Stimulated activated CD4-positive, alpha-beta T cell treated with anti-CD3 and anti-CD28 coated beads, Interleukin-12 subunit alpha, Interleukin-12 subunit beta, amount 100 ng/mL, for 4 hours (primary cell): ENCODE measurements around the gene RHOH.
A peak's percentile ranks its signal among the peaks of the same experiment; 100 is the strongest.

Experiments
- DNase-seq: peaks from one replicate; pipeline ENCODE4 v3.0.0-alpha.2; 2020

The RHOH gene

GRCh38 chr4:40209401-40209800, 12.6 kb downstream of the RHOH start:
- no peak for DNase-seq

DNA sequence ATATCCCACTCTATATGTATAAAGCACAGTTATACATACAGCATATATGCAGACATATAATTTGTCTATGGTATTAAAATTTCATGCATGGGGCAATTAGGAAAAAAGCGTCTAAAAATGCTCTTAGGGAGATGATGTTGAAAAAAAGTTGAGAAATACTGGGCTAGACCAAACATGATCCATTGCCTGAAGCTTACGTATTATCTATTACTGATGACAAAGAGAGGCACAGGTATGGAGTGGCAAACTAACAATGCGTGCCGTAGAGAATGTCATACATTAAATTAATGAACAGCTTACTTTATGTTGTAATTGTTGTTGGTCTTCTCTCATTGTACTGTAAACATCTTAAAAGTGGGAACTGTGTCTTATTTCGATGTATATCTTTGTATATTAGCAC, 13.9 kb downstream of the RHOH start:
- no peak for DNase-seq

GRCh38 chr4:40211224-40212185, 14.7 kb downstream of the RHOH start:
- DNase-seq, result no peak

DNA sequence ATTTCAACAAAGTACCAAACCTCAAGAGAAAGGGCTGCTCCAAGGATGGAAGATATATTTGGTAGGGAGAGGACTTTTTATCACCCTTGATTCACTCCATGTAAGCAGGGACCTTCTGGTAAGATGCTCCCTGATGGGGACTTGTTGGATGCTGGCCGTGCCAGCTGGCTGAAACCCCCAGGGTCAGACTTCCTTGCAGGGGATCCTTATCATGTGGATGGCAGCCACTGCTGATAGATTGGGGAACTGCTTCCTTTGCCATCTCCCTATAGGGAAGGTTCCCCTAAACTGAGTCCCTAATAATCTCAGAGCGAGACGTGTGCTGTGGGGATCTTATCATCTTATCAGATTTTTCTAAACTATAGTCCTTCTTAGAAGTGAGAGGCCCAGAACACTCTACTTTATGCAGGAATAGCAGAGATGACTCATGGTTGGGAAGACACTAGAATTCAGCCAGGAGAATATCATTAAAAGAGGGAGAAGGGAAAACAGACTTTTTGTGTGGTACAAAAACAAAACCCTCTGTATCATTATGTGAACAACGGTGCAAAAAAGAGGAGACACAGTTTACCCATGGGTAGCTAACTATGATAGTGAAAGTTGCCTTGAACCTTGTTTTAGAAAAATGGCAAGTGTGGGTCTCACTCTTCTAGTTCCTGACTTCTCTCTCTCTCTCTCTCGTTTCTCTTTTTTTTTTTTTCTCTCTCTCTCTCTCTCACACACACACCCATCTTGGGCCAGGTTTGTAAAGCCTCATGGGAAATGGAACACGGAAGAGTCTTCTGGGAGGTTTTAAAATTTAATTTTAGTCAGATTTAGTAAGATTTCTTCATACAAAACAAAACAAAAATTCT, 16.1 kb downstream of the RHOH start:
- DNase-seq, result no peak

- DNase-seq, result no peak
Observed at GRCh38 chr4:40214038-40214437, 17.2 kb downstream of the RHOH start.

- no peak for DNase-seq
Observed at GRCh38 chr4:40214661-40215418, 18.0 kb downstream of the RHOH start.

- no peak for DNase-seq
Observed at GRCh38 chr4:40216622-40217366, 20.0 kb downstream of the RHOH start.

DNA sequence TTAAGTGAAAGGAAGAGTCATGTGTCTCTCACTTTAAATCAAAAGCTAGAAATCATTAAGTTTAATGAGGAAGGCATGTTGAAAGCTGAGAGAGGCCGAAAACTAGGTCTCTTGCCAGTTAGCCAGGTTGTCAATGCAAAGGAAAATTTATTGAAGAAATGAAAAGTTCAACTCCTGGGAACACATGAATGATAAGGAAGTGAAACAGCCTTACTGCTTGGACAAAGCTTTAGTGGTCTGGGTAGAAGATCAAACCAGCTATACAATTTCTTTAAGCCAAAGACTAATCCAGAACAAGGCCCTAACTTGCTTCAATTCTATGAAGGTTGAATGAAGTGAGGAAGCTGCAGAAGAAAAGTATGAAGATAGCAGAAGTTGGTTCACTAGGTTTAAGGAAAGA, 24.9 kb downstream of the RHOH start:
- no peak for DNase-seq

- DNase-seq, result no peak
Observed at GRCh38 chr4:40223343-40223742, 26.5 kb downstream of the RHOH start.

DNA sequence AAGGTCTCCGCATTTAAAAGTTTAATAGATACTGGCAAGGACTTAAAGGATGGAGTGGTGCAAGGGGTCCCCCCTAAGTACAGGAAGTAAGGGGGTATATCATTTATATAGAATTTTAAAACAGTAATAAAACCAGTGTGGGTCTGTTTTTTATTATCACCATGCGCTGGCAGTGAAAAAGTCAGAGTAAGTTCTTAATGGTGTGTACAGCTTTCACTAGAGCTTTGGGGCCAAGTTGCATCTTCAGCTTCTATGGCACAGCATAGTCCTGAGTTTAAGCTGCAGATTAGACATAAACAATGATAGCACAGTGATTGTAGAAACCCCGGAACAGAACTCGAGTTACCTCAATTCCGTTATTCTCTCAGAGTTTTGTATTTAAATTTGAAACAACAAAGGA, 27.6 kb downstream of the RHOH start:
- no peak for DNase-seq

DNA sequence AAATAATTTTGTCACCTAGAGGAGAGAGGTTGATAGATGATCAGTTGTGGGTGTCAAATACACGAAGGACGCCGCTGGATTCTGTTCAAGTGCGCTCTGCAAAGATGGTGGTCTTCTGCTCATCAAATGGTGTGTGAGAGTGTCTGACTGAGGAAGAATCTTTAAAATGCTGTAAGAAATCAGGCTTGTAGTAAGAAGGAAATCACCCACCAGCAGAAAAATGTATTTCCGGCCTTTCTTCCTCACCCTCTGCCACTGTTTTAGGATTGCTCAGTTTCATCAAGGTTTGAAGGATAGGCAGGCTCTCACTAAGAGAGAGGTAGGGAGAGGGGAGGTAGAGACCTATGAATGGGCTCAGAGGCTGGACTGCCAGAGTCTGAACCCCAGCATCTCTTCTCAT, 28.7 kb downstream of the RHOH start:
- no peak for DNase-seq

DNA sequence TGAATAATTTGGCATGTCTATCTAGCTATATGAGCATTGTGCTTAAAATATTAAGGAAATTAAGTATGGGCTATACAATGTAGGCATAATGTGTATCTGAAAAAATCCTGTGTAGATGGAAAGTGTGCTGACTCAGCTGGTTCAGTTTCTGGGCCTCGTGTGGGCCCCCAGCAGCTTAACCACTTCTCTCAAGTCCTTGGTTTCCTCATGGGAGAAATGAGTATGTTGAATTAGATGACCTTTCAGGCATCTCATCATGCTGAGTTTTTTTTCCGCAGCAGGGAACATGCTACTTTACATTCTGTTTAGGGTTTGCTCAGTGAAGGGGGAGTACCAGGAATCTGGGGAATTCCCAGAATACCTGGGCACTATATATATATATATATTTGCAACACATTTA, 30.5 kb downstream of the RHOH start:
- DNase-seq, result no peak

DNA sequence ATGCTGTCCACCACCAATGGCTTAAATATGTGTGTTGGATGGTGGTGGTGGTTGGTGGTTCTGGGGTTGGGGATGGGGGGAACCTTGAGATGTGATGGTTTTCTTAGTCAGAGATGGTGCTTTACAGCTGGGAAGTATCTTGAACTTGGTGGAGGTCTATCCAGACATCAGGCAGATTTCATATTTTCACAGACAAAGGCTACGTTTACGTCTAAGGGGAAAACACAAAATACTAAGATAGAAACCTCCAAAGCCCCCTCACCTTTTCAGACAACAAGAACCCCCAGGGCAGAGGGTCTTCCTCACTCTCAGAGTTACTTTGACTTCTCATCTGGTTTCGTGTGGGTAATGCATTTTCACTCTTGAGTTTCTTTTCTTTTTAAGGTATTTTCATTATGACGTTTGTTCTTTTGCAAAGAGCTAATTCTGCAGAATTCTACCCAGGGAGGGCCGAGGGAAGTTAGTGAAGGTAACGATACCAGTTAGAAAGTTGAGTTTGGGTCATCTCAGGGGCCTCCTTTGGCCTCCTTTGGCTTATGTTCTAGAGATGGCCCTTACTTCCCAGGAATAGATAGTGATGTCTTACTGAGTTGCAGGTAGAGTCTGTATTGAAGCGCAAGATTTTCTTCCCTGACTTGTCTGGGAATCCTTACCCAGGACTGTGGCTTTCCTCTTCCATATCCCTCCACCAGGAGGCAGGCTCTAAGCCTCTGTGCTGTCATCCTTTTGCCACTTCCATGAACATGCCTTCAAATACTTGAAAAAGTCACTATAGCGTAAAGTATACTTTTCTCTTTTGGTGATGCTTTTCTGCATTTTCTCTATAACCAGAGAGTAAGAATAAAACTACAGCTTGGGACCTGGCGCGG, 31.9 kb downstream of the RHOH start:
- DNase-seq, result no peak

DNA sequence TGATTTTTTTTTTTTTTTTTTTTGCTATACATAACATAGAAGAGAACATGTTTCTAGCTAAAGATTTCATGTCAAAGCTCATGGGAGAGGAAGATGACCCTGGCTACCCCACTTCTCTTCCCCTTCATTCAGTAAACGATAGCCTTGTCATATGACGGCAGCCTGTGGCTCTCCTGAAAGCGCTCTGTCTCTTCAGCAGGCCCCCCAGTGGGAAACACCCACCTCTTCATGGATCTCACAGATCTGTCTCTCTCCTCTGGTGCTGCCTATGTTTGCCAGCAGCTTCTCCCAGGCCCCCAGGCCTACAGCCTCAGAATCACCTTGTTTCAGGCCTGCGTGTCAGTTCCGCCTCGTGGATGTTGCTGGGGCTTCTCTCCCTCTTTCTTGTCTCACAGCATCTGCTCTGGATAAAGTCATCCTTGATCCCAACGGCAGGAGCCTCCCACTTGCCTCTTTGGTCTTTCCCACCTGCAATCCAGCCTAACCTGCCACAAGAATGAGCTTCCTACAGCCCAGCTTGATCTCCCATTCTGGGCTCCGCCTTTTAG, 34.6 kb downstream of the RHOH start:
- DNase-seq, result no peak

GRCh38 chr4:40232610-40233009, 35.8 kb downstream of the RHOH start:
- no peak for DNase-seq

DNA sequence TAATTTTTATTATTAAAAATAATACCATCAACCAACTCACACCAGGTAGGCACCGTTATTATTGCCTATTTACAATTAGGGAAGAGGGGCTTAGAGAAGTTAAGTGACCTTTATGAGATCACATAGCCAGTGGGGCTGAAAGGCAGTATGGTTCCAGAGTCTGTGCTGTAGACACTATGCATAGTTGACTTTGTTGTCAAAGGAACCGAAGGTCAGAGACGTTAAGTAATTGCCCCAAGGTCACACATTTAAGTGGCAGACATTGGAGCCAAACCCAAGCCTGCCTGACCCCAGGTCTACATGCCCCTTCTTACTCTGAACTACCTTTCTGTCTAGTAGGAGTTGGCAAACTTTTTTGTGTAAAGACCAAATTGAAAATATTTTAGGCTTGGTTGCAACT, 36.4 kb downstream of the RHOH start:
- no peak for DNase-seq

GRCh38 chr4:40234519-40235039, 37.7 kb downstream of the RHOH start:
- DNase-seq, result no peak

- DNase-seq, result no peak
Observed at GRCh38 chr4:40238008-40238699, 41.3 kb downstream of the RHOH start.

- DNase-seq, result peak; percentile 57
Observed at GRCh38 chr4:40238700-40239548, 42.1 kb downstream of the RHOH start.
